Neural cell (in vitro differentiated cells): Measurements from ENCODE around the gene TMPRSS3. TPM values are rescaled to one million over a fixed set of nuclear protein-coding genes. Genes with fewer than 3 reads are reported as not detected.

Source experiments
- H2AFZ ChIP-seq: fragments of 200-600, 300-800 bp; sonication (generic), shearing (Covaris generic); 2 replicates; pipeline ENCODE4 v1.6.0; 2014; ENCODE audit warnings: low read depth, mild to moderate bottlenecking, antibody characterized with exemption, low read length, moderate library complexity
- H3F3A ChIP-seq: fragments of 200-600 bp; shearing (Covaris generic); 2 replicates; pipeline ENCODE4 v1.6.1; 2016; ENCODE audit warnings: mild to moderate bottlenecking, moderate library complexity, mixed read lengths, antibody characterized with exemption, low read length; ENCODE audit not compliant: insufficient read depth, poor library complexity, severe bottlenecking
- H3K27ac ChIP-seq: fragments of 200-600, 300-800 bp; sonication (generic), shearing (Covaris generic); 2 replicates; pipeline ENCODE4 v1.5.1; 2014; ENCODE audit warnings: mild to moderate bottlenecking, low read length, moderate library complexity
- H3K27me3 ChIP-seq: fragments of 300-800, 200-600 bp; sonication (generic), shearing (Covaris generic); 2 replicates; pipeline ENCODE4 v1.6.0; 2014; ENCODE audit warnings: mild to moderate bottlenecking, low read depth, low read length, moderate library complexity; ENCODE audit not compliant: insufficient read depth
- H3K36me3 ChIP-seq: fragments of 300-800, 200-600 bp; sonication (generic), shearing (Covaris generic); 2 replicates; pipeline ENCODE4 v1.5.1; 2014; ENCODE audit warnings: mild to moderate bottlenecking, antibody characterized with exemption, low read length, moderate library complexity; ENCODE audit not compliant: insufficient read depth
- H3K4me2 ChIP-seq: fragments of 300-800, 200-600 bp; sonication (generic), shearing (Covaris generic); 2 replicates; pipeline ENCODE4 v1.6.0; 2014; ENCODE audit warnings: mild to moderate bottlenecking, low read length
- H3K4me3 ChIP-seq: fragments of 300-800, 200-600 bp; sonication (generic), shearing (Covaris generic); 2 replicates; pipeline ENCODE4 v1.5.1; 2014; ENCODE audit warnings: mild to moderate bottlenecking, low read length, moderate library complexity
- H3K79me2 ChIP-seq: fragments of 200-600 bp; shearing (Covaris generic); replicated peaks from 2 replicates; pipeline ENCODE4 v1.6.0; 2014; ENCODE audit warnings: mild to moderate bottlenecking, low read length, moderate library complexity; ENCODE audit not compliant: insufficient read depth
- H3K9ac ChIP-seq: fragments of 300-800, 200-600 bp; sonication (generic), shearing (Covaris generic); 2 replicates; pipeline ENCODE4 v1.6.1; 2016; ENCODE audit warnings: mild to moderate bottlenecking, low read length, mixed read lengths
- H3K9me2 ChIP-seq: fragments of 200-600 bp; shearing (Covaris generic); 2 replicates; pipeline ENCODE4 v1.6.1; 2016; ENCODE audit warnings: mild to moderate bottlenecking, low read length, mixed read lengths; ENCODE audit not compliant: insufficient read depth
- H3K9me3 ChIP-seq: fragments of 200-600, 300-800 bp; sonication (generic), shearing (Covaris generic); 2 replicates; pipeline ENCODE4 v1.6.1; 2016; ENCODE audit warnings: mild to moderate bottlenecking, mixed run types, low read length, moderate library complexity, mixed read lengths
- H4K20me1 ChIP-seq: fragments of 200-600 bp; shearing (Covaris generic); 2 replicates; pipeline ENCODE4 v1.6.1; 2016; ENCODE audit warnings: mild to moderate bottlenecking, mixed run types; ENCODE audit not compliant: insufficient read depth
- CTCF ChIP-seq: fragments of 450-650 bp; IDR thresholded peaks from 2 replicates; pipeline ENCODE4 v1.5.1; 2014; ENCODE audit warnings: antibody characterized with exemption, mild to moderate bottlenecking, moderate library complexity; ENCODE audit not compliant: poor library complexity, severe bottlenecking
- EP300 ChIP-seq: fragments of 450-650 bp; conservative IDR thresholded peaks from 2 replicates; pipeline ENCODE4 v1.6.1; 2014; ENCODE audit warnings: antibody characterized with exemption, mild to moderate bottlenecking, moderate library complexity; ENCODE audit not compliant: poor library complexity, severe bottlenecking
- EZH2 ChIP-seq: fragments of 200-600, 300-800 bp; shearing (Covaris generic), sonication (generic); IDR thresholded peaks from 2 replicates; pipeline ENCODE4 v1.6.1; 2014; ENCODE audit warnings: antibody characterized with exemption, low read length, borderline replicate concordance, mild to moderate bottlenecking; ENCODE audit not compliant: insufficient read depth, poor library complexity, severe bottlenecking
- MXI1 ChIP-seq: fragments of 450-650 bp; conservative IDR thresholded peaks from 2 replicates; pipeline ENCODE4 v1.6.1; 2014; ENCODE audit warnings: antibody characterized with exemption, mild to moderate bottlenecking; ENCODE audit not compliant: poor library complexity, severe bottlenecking
- POLR2AphosphoS5 ChIP-seq: IDR thresholded peaks from 2 replicates; pipeline ENCODE4 v1.6.1; 2012
- RAD21 ChIP-seq: fragments of 450-650 bp; conservative IDR thresholded peaks from 2 replicates; pipeline ENCODE4 v1.6.1; 2014; ENCODE audit warnings: antibody characterized with exemption, mild to moderate bottlenecking, moderate library complexity
- SMC3 ChIP-seq: fragments of 450-650 bp; conservative IDR thresholded peaks from 2 replicates; pipeline ENCODE4 v1.6.1; 2014; ENCODE audit warnings: antibody characterized with exemption, mild to moderate bottlenecking, moderate library complexity; ENCODE audit not compliant: poor library complexity
- TAF1 ChIP-seq: IDR thresholded peaks from 2 replicates; pipeline ENCODE4 v1.6.1; 2012; ENCODE audit warnings: low read depth
- polyA plus RNA-seq: library from polyadenylated mRNA; depleted of rRNA; stranded (reverse); fragments of >200 nt; gene quantifications from 2 replicates; pipeline ENCODE4 v1.2.3, GENCODE V29; 2014
- TF ChIP-seq, protein P1 (sequence below): IDR thresholded peaks from 2 replicates; pipeline ENCODE4 v1.6.1; 2012; ENCODE audit warnings: borderline replicate concordance

The TMPRSS3 gene
- polyA plus RNA-seq, 1 donor from 2014 or later = 0.12 TPM

GRCh38 chr21:42370894-42371654, 24.8 kb downstream of the TMPRSS3 start:
- H4K20me1 ChIP-seq = no peaks in the 10 kb centered on the region
- H3K4me2 ChIP-seq = no peak overlapping the region
- H3K36me3 ChIP-seq = no peaks in the 10 kb centered on the region
- no peaks in the 10 kb centered on the region for H3K9me2 ChIP-seq
- no peak overlapping the region for H3K9ac ChIP-seq
- H3K27ac ChIP-seq = no peak overlapping the region
- no peak overlapping the region for H2AFZ ChIP-seq
- TF ChIP-seq RAD21 (no peak), SMC3 (no peak), EP300 (no peak), EZH2 (no peak), TAF1 (no peak), CTCF (no peak), MXI1 (no peak), POLR2AphosphoS5 (no peak)
- TF ChIP-seq, protein P1, sequence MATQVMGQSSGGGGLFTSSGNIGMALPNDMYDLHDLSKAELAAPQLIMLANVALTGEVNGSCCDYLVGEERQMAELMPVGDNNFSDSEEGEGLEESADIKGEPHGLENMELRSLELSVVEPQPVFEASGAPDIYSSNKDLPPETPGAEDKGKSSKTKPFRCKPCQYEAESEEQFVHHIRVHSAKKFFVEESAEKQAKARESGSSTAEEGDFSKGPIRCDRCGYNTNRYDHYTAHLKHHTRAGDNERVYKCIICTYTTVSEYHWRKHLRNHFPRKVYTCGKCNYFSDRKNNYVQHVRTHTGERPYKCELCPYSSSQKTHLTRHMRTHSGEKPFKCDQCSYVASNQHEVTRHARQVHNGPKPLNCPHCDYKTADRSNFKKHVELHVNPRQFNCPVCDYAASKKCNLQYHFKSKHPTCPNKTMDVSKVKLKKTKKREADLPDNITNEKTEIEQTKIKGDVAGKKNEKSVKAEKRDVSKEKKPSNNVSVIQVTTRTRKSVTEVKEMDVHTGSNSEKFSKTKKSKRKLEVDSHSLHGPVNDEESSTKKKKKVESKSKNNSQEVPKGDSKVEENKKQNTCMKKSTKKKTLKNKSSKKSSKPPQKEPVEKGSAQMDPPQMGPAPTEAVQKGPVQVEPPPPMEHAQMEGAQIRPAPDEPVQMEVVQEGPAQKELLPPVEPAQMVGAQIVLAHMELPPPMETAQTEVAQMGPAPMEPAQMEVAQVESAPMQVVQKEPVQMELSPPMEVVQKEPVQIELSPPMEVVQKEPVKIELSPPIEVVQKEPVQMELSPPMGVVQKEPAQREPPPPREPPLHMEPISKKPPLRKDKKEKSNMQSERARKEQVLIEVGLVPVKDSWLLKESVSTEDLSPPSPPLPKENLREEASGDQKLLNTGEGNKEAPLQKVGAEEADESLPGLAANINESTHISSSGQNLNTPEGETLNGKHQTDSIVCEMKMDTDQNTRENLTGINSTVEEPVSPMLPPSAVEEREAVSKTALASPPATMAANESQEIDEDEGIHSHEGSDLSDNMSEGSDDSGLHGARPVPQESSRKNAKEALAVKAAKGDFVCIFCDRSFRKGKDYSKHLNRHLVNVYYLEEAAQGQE = no peak
- no peaks in the 10 kb centered on the region for H3F3A ChIP-seq
- H3K79me2 ChIP-seq = no peaks in the 10 kb centered on the region
- H3K4me3 ChIP-seq = no peak overlapping the region
- no peaks in the 10 kb centered on the region for H3K27me3 ChIP-seq
- H3K9me3 ChIP-seq = no peaks in the 10 kb centered on the region

DNA sequence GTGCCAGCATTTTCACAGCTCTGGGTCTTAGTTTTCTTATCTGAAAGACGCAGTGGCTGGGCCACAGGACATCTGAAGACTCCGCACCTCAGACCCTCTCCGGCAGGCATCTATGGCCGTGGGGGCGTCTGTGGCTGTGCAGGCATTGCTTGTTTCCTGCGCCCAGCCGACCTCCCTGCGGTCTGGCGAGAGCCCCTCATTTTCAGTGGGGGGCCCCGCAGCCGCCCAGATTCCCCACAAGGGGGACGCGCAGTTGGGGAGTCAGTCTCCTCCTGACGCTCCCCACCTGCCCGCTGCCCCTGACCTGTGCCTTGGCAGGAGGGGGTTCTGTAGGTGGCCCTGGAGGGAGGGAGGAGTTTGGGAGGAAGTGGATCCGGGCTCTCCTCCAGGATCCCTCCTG, 26.0 kb downstream of the TMPRSS3 start:
- Histone ChIP-seq H3K9me2 (no peaks in the 10 kb centered on the region), H3K9ac (no peak overlapping the region), H4K20me1 (no peaks in the 10 kb centered on the region), H3K27ac (no peak overlapping the region), H3K9me3 (no peaks in the 10 kb centered on the region), H3K79me2 (no peaks in the 10 kb centered on the region), H3K27me3 (no peaks in the 10 kb centered on the region), H3F3A (no peaks in the 10 kb centered on the region), H3K4me3 (no peak overlapping the region), H2AFZ (no peak overlapping the region), H3K4me2 (no peak overlapping the region), H3K36me3 (no peaks in the 10 kb centered on the region)
- no peak for TF ChIP-seq SMC3
- TF ChIP-seq POLR2AphosphoS5 = no peak
- TF ChIP-seq MXI1 = no peak
- no peak for TF ChIP-seq RAD21
- TF ChIP-seq TAF1 = no peak
- no peak for TF ChIP-seq EP300
